Keratinocyte (primary cell): ENCODE results near the gene PCK2. TPM values are rescaled to one million over a fixed set of nuclear protein-coding genes. Genes with fewer than 3 reads are reported as not detected.

ENCODE experiments used
- DNase-seq: peaks from one replicate; pipeline ENCODE4 v3.0.0-alpha.2; 2011; ENCODE audit warnings: low read depth, missing footprints, low spot score
- FAIRE-seq: peaks from 2 replicates; lab custom pipeline; 2011; peaks lifted over from hg19 to GRCh38; lab: Jason Lieb, UNC
- H2AFZ ChIP-seq: 2 replicates; pipeline ENCODE4 v1.6.0; 2012; ENCODE audit warnings: low read length, control low read depth, inconsistent platforms; ENCODE audit not compliant: control insufficient read depth
- H3K27ac ChIP-seq: 2 replicates; pipeline ENCODE4 v1.5.1; 2011; ENCODE audit warnings: low read length; ENCODE audit not compliant: control insufficient read depth, insufficient read depth
- H3K27me3 ChIP-seq: 3 replicates; pipeline ENCODE4 v1.6.0; 2011; ENCODE audit warnings: low read length; ENCODE audit not compliant: control insufficient read depth, insufficient read depth; ENCODE audit errors: extremely low read depth
- H3K36me3 ChIP-seq, 2 experiments: 2 replicates in 1 of 2; 3 replicates in 1 of 2; pipeline ENCODE4 v1.5.1; 2011; ENCODE audit warnings: low read length in 2 of 2, mild to moderate bottlenecking in 1 of 2; ENCODE audit not compliant: control insufficient read depth in 2 of 2, insufficient read depth in 2 of 2; ENCODE audit errors: extremely low read depth in 1 of 2
- H3K4me1 ChIP-seq: 3 replicates; pipeline ENCODE4 v1.5.1; 2011; ENCODE audit warnings: low read length; ENCODE audit not compliant: control insufficient read depth, insufficient read depth; ENCODE audit errors: extremely low read depth
- H3K4me2 ChIP-seq: 3 replicates; pipeline ENCODE4 v1.6.0; 2011; ENCODE audit warnings: low read depth, low read length; ENCODE audit not compliant: control insufficient read depth, insufficient read depth; ENCODE audit errors: extremely low read depth
- H3K4me3 ChIP-seq, 3 experiments: fragments of 200-600 bp in 1 of 3; sonication (generic) in 1 of 3; 2 replicates in 2 of 3; 3 replicates in 1 of 3; pipeline ENCODE4 v1.5.1; 2011 to 2016; ENCODE audit warnings: low read length in 3 of 3, mild to moderate bottlenecking in 3 of 3, control low read depth in 2 of 3, inconsistent platforms in 1 of 3, low read depth in 1 of 3, mixed read lengths in 1 of 3, mixed run types in 1 of 3, moderate library complexity in 1 of 3; ENCODE audit not compliant: control insufficient read depth in 2 of 3, insufficient read depth in 2 of 3; ENCODE audit errors: extremely low read depth in 1 of 3
- H3K79me2 ChIP-seq: 2 replicates; pipeline ENCODE4 v1.6.0; 2012; ENCODE audit warnings: low read length; ENCODE audit not compliant: control insufficient read depth, insufficient read depth
- H3K9ac ChIP-seq: 3 replicates; pipeline ENCODE4 v1.6.0; 2011; ENCODE audit warnings: low read length; ENCODE audit not compliant: control insufficient read depth, insufficient read depth; ENCODE audit errors: extremely low read depth
- H3K9me1 ChIP-seq: 3 replicates; pipeline ENCODE4 v1.6.0; 2011; ENCODE audit warnings: low read length; ENCODE audit not compliant: control insufficient read depth, insufficient read depth; ENCODE audit errors: extremely low read depth
- H3K9me3 ChIP-seq: 2 replicates; pipeline ENCODE4 v1.5.1; 2012; ENCODE audit warnings: low read depth, low read length; ENCODE audit not compliant: control insufficient read depth
- H4K20me1 ChIP-seq: 3 replicates; pipeline ENCODE4 v1.6.0; 2011; ENCODE audit warnings: low read length; ENCODE audit not compliant: control insufficient read depth, insufficient read depth; ENCODE audit errors: extremely low read depth
- CTCF ChIP-seq, 3 experiments: IDR thresholded peaks in 1 of 3; conservative IDR thresholded peaks in 1 of 3; optimal IDR thresholded peaks in 1 of 3; 2 replicates in 2 of 3; 3 replicates in 1 of 3; pipeline versions ENCODE3 to v1.5.1; 2011; ENCODE audit warnings: low read length in 3 of 3, mild to moderate bottlenecking in 3 of 3, moderate library complexity in 2 of 3, control low read depth in 1 of 3, inconsistent platforms in 1 of 3; ENCODE audit not compliant: insufficient read depth in 2 of 3; ENCODE audit errors: extremely low read depth in 1 of 3
- EZH2 ChIP-seq: IDR thresholded peaks from one replicate; pipeline ENCODE4 v1.6.1; 2012; ENCODE audit warnings: inconsistent platforms, mild to moderate bottlenecking, low read length, moderate library complexity
- dilution Hi-C: fragments of 300-500 bp; cut with MboI; formaldehyde crosslinking; loops from one replicate; pipeline ENCODE4 v1.7.0; 2020; ENCODE audit warnings: low sequenced_read_pairs; ENCODE audit not compliant: extremely low pct_ligation_motif_present
- polyA plus RNA-seq, 5 experiments: library from polyadenylated mRNA; depleted of rRNA in 3 of 5; stranded (reverse) in 3 of 5; stranded (forward) in 1 of 5; unstranded in 1 of 5; fragments of >200 nt; gene quantifications; 1 replicate in 1 of 5; 2 replicates in 3 of 5; 3 replicates in 1 of 5; pipeline versions ENCODE4 v1.2.1 to v1.2.3, GENCODE V29; 2011 to 2012; ENCODE audit warnings: missing spikeins in 2 of 5, low read depth in 1 of 5, low replicate concordance in 1 of 5

Gene PCK2
- polyA plus RNA-seq, 1 donor (not counting 4 experiments of a cell fraction or from before 2014, with no cell fraction given), result 16.6 TPM

- no peaks in the 10 kb centered on the region for H3K36me3 ChIP-seq
- no peaks in the 10 kb centered on the region for H3K79me2 ChIP-seq
- peaks cover 5% of the 10 kb centered on the region for H3K4me1 ChIP-seq
- H3K4me3 ChIP-seq, result no peak overlapping the region
- H2AFZ ChIP-seq, result no peak overlapping the region
- H3K9ac ChIP-seq, result no peak overlapping the region
- H3K9me3 ChIP-seq, result no peaks in the 10 kb centered on the region
- no peak overlapping the region for H3K27ac ChIP-seq
- TF ChIP-seq CTCF (optimal IDR thresholded peaks at IDR 0.05 in 1 of 3, IDR thresholded peaks at IDR 0.05 in 1 of 3, conservative IDR thresholded peaks at IDR 0.05 in 1 of 3; ENCODE audit: extremely low read depth in 1 of 3, insufficient read depth in 2 of 3, low read length in 3 of 3) (no peak), EZH2 (no peak)
- dilution Hi-C loops, result no loop called here
- H3K27me3 ChIP-seq, result peaks cover 14% of the 10 kb centered on the region
- FAIRE-seq (no peak), DNase-seq (no peak)
- H4K20me1 ChIP-seq, result no peaks in the 10 kb centered on the region
- no peak overlapping the region for H3K4me2 ChIP-seq
- H3K9me1 ChIP-seq, result no peaks in the 10 kb centered on the region
Measured at GRCh38 chr14:24082411-24083080, 11.6 kb upstream of the PCK2 start.

GRCh38 chr14:24083462-24083861 lies 10.6 kb upstream of the PCK2 start:
- Histone ChIP-seq H3K4me1 (peaks cover 5% of the 10 kb centered on the region), H3K9me1 (no peaks in the 10 kb centered on the region), H3K9me3 (no peaks in the 10 kb centered on the region), H3K27ac (no peak overlapping the region), H2AFZ (no peak overlapping the region), H3K36me3 (no peaks in the 10 kb centered on the region), H3K79me2 (no peaks in the 10 kb centered on the region), H3K4me2 (no peak overlapping the region), H3K27me3 (peaks cover 14% of the 10 kb centered on the region), H4K20me1 (no peaks in the 10 kb centered on the region), H3K4me3 (no peak overlapping the region), H3K9ac (no peak overlapping the region)
- DNase-seq (no peak), FAIRE-seq (no peak)
- TF ChIP-seq CTCF (optimal IDR thresholded peaks at IDR 0.05 in 1 of 3, IDR thresholded peaks at IDR 0.05 in 1 of 3, conservative IDR thresholded peaks at IDR 0.05 in 1 of 3; ENCODE audit: extremely low read depth in 1 of 3, insufficient read depth in 2 of 3, low read length in 3 of 3) (no peak), EZH2 (no peak)
- dilution Hi-C loops, result no loop called here
